NCI-H82 treated with DMSO at 0.1 percent for 48 hours (cell line): ENCODE measurements around the gene ZNF217.
A peak's percentile ranks its signal among the peaks of the same experiment; 100 is the strongest.
"Not testable (repeated sequence)": the region's sequence is repeated elsewhere in the genome, so short reads cannot be mapped to it uniquely, and the experiment has no call there.

ENCODE experiments used
- DNase-seq: peaks from one replicate; lab custom pipeline; 2025; ENCODE audit not compliant: unreplicated experiment; lab: John Stamatoyannopoulos, UW

Gene ZNF217

GRCh38 chr20:53593466-53594007, at the start of gene ZNF217:
ZNF217 (minus strand) TSS chr20:53593839; CDS start chr20:53582826, 11,013 bp downstream.
- DNase-seq = not testable (repeated sequence)

- no peak for DNase-seq
Measured at GRCh38 chr20:53643031-53643832, 49.6 kb upstream of the ZNF217 start.

- DNase-seq = peak; percentile 16
Measured at GRCh38 chr20:53642196-53643030, 48.8 kb upstream of the ZNF217 start.

GRCh38 chr20:53639647-53640440, 46.2 kb upstream of the ZNF217 start:
- DNase-seq = no peak

GRCh38 chr20:53639128-53639527, 45.5 kb upstream of the ZNF217 start:
- DNase-seq = no peak

- DNase-seq = not testable (repeated sequence)
Measured at GRCh38 chr20:53637310-53637709, 43.7 kb upstream of the ZNF217 start.

- no peak for DNase-seq
Measured at GRCh38 chr20:53636540-53637097, 43.0 kb upstream of the ZNF217 start.

GRCh38 chr20:53635221-53635620, 41.6 kb upstream of the ZNF217 start:
- DNase-seq = no peak

GRCh38 chr20:53631909-53632662, 38.4 kb upstream of the ZNF217 start:
- no peak for DNase-seq

- no peak for DNase-seq
Measured at GRCh38 chr20:53629436-53629835, 35.8 kb upstream of the ZNF217 start.

GRCh38 chr20:53628758-53629157, 35.1 kb upstream of the ZNF217 start:
- not testable (repeated sequence) for DNase-seq

GRCh38 chr20:53628076-53628475, 34.4 kb upstream of the ZNF217 start:
- no peak for DNase-seq

- DNase-seq = not testable (repeated sequence)
Measured at GRCh38 chr20:53627001-53627400, 33.4 kb upstream of the ZNF217 start.

- no peak for DNase-seq
Measured at GRCh38 chr20:53626584-53626983, 32.9 kb upstream of the ZNF217 start.

- DNase-seq = no peak
Measured at GRCh38 chr20:53625311-53626129, 31.9 kb upstream of the ZNF217 start.

GRCh38 chr20:53624927-53625250, 31.2 kb upstream of the ZNF217 start:
- not testable (repeated sequence) for DNase-seq

- DNase-seq = peak; percentile 93
Measured at GRCh38 chr20:53623454-53624211, 30.0 kb upstream of the ZNF217 start.

- DNase-seq = no peak
Measured at GRCh38 chr20:53623134-53623453, 29.5 kb upstream of the ZNF217 start.
